NCI-H1694 (cell line): ENCODE results near the gene COQ8B.
"Not testable (repeated sequence)": the region's sequence is repeated elsewhere in the genome, so short reads cannot be mapped to it uniquely, and the experiment has no call there.

ENCODE experiments used
- DNase-seq: peaks from one replicate; lab custom pipeline; 2025; lab: John Stamatoyannopoulos, UW

Gene COQ8B

GRCh38 chr19:40716482-40717324, at the start of gene COQ8B, which contains the start of gene ITPKC:
Gene COQ8B, minus strand, starts transcription at chr19:40716886. Its CDS starts 2,254 bp downstream, at chr19:40714632.
Gene ITPKC, plus strand, starts transcription at chr19:40717112. Its CDS starts 24 bp downstream, at chr19:40717136.
- DNase-seq, result peak; percentile 98

GRCh38 chr19:40766385-40766784, 49.7 kb upstream of the COQ8B start:
- DNase-seq, result not testable (repeated sequence)

GRCh38 chr19:40763963-40764362, 47.3 kb upstream of the COQ8B start:
- DNase-seq, result no peak

GRCh38 chr19:40763526-40763925, 46.8 kb upstream of the COQ8B start:
- no peak for DNase-seq

GRCh38 chr19:40762754-40763470, 46.2 kb upstream of the COQ8B start:
- no peak for DNase-seq

GRCh38 chr19:40759352-40759751, 42.7 kb upstream of the COQ8B start:
- no peak for DNase-seq

- no peak for DNase-seq
These were observed 41.8 kb upstream of the COQ8B start for GRCh38 chr19:40758491-40758890.

- no peak for DNase-seq
These were observed 39.9 kb upstream of the COQ8B start for GRCh38 chr19:40756502-40757110.

GRCh38 chr19:40755791-40756190, 39.1 kb upstream of the COQ8B start:
- DNase-seq, result no peak

- no peak for DNase-seq
These were observed 38.5 kb upstream of the COQ8B start for GRCh38 chr19:40755248-40755624.

- DNase-seq, result no peak
These were observed 38.0 kb upstream of the COQ8B start for GRCh38 chr19:40754611-40755247.

GRCh38 chr19:40752257-40752781, 35.6 kb upstream of the COQ8B start:
- DNase-seq, result no peak

- DNase-seq, result peak; percentile 98
These were observed 34.3 kb upstream of the COQ8B start, which contains the start of gene SNRPA for GRCh38 chr19:40750874-40751537. Gene SNRPA, plus strand, starts transcription at chr19:40751203. Its CDS starts 206 bp downstream, at chr19:40751409.

GRCh38 chr19:40750058-40750873, 33.6 kb upstream of the COQ8B start, which contains the start of gene ACTMAP:
Gene ACTMAP, minus strand, starts transcription at chr19:40750477. Its CDS starts 674 bp downstream, at chr19:40749803.
- peak; percentile 99 for DNase-seq

GRCh38 chr19:40747536-40747935, 30.9 kb upstream of the COQ8B start:
- no peak for DNase-seq

- no peak for DNase-seq
These were observed 28.7 kb upstream of the COQ8B start for GRCh38 chr19:40745402-40745780.

- no peak for DNase-seq
These were observed 28.1 kb upstream of the COQ8B start for GRCh38 chr19:40744554-40745401.

GRCh38 chr19:40743926-40744325, 27.2 kb upstream of the COQ8B start:
- DNase-seq, result no peak

- no peak for DNase-seq
These were observed 26.2 kb upstream of the COQ8B start for GRCh38 chr19:40742886-40743285.
